ENCODE data around the gene RAPGEF1. TPM values are rescaled to one million over a fixed set of nuclear protein-coding genes. Genes with fewer than 3 reads are reported as not detected.

RAPGEF1 gene
- total RNA-seq, 1 experiment from 2014 or later, result 55.6 TPM

DNA sequence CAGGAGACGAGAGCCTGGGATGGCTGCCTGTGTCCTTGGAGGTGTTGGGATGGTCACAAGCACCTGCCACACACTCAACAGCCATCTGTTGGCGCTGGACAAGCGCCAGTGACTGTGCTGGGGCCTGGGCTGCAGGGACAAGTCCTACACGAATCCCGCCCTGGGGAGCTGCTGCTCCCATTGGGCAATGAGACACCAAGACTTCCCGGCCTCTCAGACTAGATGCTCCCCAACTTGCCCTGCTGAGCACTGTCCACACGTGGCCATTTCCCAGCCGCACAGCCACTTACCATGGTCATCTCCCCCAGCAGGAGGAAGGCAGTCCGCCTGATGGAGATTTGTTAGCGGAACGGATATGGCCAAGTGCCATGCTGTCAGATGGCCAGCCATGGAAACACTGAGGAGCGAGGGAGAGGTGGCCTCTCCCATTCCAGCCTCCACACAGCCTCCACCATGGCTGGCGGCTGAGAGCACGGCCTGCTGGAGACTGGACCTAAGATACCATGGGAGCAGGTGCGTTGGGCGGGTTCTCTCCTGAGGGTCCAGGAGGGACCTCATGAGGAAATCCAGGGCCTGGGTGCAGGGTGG is 150.7 kb downstream of the RAPGEF1 start:
- Histone ChIP-seq H3K9ac (ENCODE audit: extremely low read depth, insufficient read length, low read length) (no peak overlapping the region), H2BK5ac (ENCODE audit: insufficient read length, low read length) (no peak overlapping the region), H4K5ac (ENCODE audit: insufficient read length, low read depth, low read length) (no peak overlapping the region), H2BK120ac (ENCODE audit: low read depth, low read length, poor library complexity, severe bottlenecking) (no peak overlapping the region), H2BK12ac (ENCODE audit: insufficient read length, low read depth, low read length) (no peak overlapping the region), H3K18ac (ENCODE audit: insufficient read length, low read depth, low read length) (no peak overlapping the region), H2AFZ (ENCODE audit: low read length) (no peak overlapping the region), H4K8ac (replicated peaks; ENCODE audit: insufficient read length, low read depth, low read length) (no peak overlapping the region), H4K91ac (ENCODE audit: insufficient read length, low read depth, low read length) (no peak overlapping the region), H3K56ac (ENCODE audit: insufficient read length, low read depth, low read length) (no peak overlapping the region), H3K27me3 (ENCODE audit: insufficient read depth, low read length) (no peaks in the 10 kb centered on the region), H2BK15ac (ENCODE audit: low read depth, low read length) (no peak overlapping the region), H3K27ac (ENCODE audit: insufficient read length, low read depth, low read length) (no peak overlapping the region), H3K9me3 (ENCODE audit: control insufficient read depth, low read depth, low read length) (no peaks in the 10 kb centered on the region), H3K79me2 (ENCODE audit: insufficient read depth, low read length) (no peaks in the 10 kb centered on the region), H3K23me2 (ENCODE audit: insufficient read length, low read depth, low read length, poor library complexity, severe bottlenecking) (no peaks in the 10 kb centered on the region), H3K4me1 (ENCODE audit: insufficient read depth, low read length) (no peaks in the 10 kb centered on the region), H3T11ph (ENCODE audit: low read length) (no peak overlapping the region), H4K20me1 (ENCODE audit: control insufficient read depth, insufficient read depth, insufficient read length) (no peaks in the 10 kb centered on the region), H2AK5ac (ENCODE audit: insufficient read length, low read length) (no peak overlapping the region), H3K23ac (ENCODE audit: insufficient read length, low read depth, low read length) (no peak overlapping the region), H3K4me2 (ENCODE audit: insufficient read depth, insufficient read length, low read length) (no peak overlapping the region), H3K4ac (ENCODE audit: low read depth, low read length) (no peak overlapping the region), H3K79me1 (ENCODE audit: insufficient read depth, low read depth, low read length, poor library complexity, severe bottlenecking) (no peaks in the 10 kb centered on the region), H3K14ac (ENCODE audit: insufficient read depth, low read length) (no peak overlapping the region), H2BK20ac (ENCODE audit: low read depth, low read length, poor library complexity, severe bottlenecking) (no peak overlapping the region)
- H3K4me1 Mint-ChIP-seq, result peaks cover 0 to 2% of the 10 kb centered on the region in 2 experiments; a peak in 2 of 4 replicates
- no peaks in the 10 kb centered on the region for H3K27me3 Mint-ChIP-seq (ENCODE audit: low read depth)
- TF ChIP-seq, protein P1, sequence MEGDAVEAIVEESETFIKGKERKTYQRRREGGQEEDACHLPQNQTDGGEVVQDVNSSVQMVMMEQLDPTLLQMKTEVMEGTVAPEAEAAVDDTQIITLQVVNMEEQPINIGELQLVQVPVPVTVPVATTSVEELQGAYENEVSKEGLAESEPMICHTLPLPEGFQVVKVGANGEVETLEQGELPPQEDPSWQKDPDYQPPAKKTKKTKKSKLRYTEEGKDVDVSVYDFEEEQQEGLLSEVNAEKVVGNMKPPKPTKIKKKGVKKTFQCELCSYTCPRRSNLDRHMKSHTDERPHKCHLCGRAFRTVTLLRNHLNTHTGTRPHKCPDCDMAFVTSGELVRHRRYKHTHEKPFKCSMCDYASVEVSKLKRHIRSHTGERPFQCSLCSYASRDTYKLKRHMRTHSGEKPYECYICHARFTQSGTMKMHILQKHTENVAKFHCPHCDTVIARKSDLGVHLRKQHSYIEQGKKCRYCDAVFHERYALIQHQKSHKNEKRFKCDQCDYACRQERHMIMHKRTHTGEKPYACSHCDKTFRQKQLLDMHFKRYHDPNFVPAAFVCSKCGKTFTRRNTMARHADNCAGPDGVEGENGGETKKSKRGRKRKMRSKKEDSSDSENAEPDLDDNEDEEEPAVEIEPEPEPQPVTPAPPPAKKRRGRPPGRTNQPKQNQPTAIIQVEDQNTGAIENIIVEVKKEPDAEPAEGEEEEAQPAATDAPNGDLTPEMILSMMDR (conservative IDR thresholded peaks at IDR 0.05), result no peak
- H3K36me3 Mint-ChIP-seq (ENCODE audit: insufficient read depth in 1 of 3, low read depth in 3 of 3), result peaks cover 10 to 48% (median 22%) of the 10 kb centered on the region in 3 experiments; a peak in 6 of 7 replicates
- WGBS (ENCODE audit: extremely low coverage, insufficient read length, low lambda C conversion rate), result no CpG with 5 or more reads among the region's 16 CpGs
- no peaks in the 10 kb centered on the region for H3K9me3 Mint-ChIP-seq
- DNase-seq, result no peak
- H3K4me3 Mint-ChIP-seq, result no peak overlapping the region
- H3K27ac Mint-ChIP-seq, result no peak overlapping the region; a peak in 1 of 7 replicates

All from H9 (cell line).